Activated CD4-positive, CD25-positive, alpha-beta regulatory T cell treated with anti-CD3 and anti-CD28 coated beads, Interleukin-2, amount 50 U/mL, for 72 hours (primary cell): Measurements from ENCODE around the gene BCOR.

Experiments
- DNase-seq: peaks from one replicate; pipeline ENCODE4 v3.0.0; 2021

BCOR gene

GRCh38 chrX:40013266-40014195 is 84.2 kb downstream of the BCOR start:
- DNase-seq: no peak

- DNase-seq: no peak
These were observed 84.9 kb downstream of the BCOR start for GRCh38 chrX:40012868-40013265.

GRCh38 chrX:40012039-40012867 is 85.5 kb downstream of the BCOR start:
- DNase-seq: no peak

- no peak for DNase-seq
These were observed 86.3 kb downstream of the BCOR start for GRCh38 chrX:40011322-40012038.

GRCh38 chrX:40010550-40011321 is 87.0 kb downstream of the BCOR start:
- no peak for DNase-seq

GRCh38 chrX:40009890-40010289 is 87.9 kb downstream of the BCOR start:
- DNase-seq: no peak

- no peak for DNase-seq
These were observed 88.3 kb downstream of the BCOR start for GRCh38 chrX:40009462-40009851.

- no peak for DNase-seq
These were observed 88.8 kb downstream of the BCOR start for GRCh38 chrX:40008791-40009461.

GRCh38 chrX:40007756-40008705 is 89.7 kb downstream of the BCOR start:
- DNase-seq: no peak

- DNase-seq: no peak
These were observed 90.5 kb downstream of the BCOR start for GRCh38 chrX:40007131-40007755.

- no peak for DNase-seq
These were observed 91.4 kb downstream of the BCOR start for GRCh38 chrX:40006106-40007017.

- no peak for DNase-seq
These were observed 92.3 kb downstream of the BCOR start for GRCh38 chrX:40005292-40006011.

- no peak for DNase-seq
These were observed 92.9 kb downstream of the BCOR start for GRCh38 chrX:40004921-40005291.

GRCh38 chrX:40004246-40004535 is 93.6 kb downstream of the BCOR start:
- no peak for DNase-seq

- DNase-seq: no peak
These were observed 94.1 kb downstream of the BCOR start for GRCh38 chrX:40003428-40004245.

GRCh38 chrX:40003071-40003427 is 94.7 kb downstream of the BCOR start:
- DNase-seq: no peak
